GM19455 (cell line): ENCODE results near the gene LRG1.
"Not testable (repeated sequence)": the region's sequence is repeated elsewhere in the genome, so short reads cannot be mapped to it uniquely, and the experiment has no call there.

Experiments
- ATAC-seq: cut with Tn5 transposase; IDR thresholded peaks from one replicate; pipeline ENCODE4 v1.9.1; 2021; ENCODE audit not compliant: unreplicated experiment

Gene LRG1

DNA sequence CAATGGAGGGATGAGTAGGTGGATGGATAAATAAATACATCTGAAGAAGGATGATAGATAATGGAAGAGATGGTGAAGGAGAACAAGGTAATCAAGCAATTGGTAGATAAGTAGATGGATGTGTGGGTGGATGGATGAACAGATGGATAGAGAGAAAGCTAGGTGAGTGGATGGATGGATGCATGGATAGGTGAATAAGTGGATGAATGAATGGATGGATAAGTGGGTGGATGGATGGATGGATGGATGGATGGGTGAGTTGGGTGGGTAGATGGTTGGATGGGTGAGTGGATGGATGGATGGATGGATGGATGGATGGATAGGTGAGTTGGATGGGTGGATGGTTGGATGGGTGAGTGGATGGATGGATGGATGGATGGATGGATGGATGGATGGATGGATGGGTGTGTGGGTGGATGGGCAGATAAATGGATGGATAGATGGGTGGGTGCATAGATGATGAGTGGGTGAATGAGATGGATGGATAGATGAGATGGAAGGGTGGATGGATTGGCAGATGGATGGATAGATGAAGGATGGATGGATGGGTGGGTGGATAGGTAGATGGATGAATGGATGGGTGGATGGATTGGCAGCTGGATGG, 13.4 kb upstream of the LRG1 start:
- no peak for ATAC-seq

DNA sequence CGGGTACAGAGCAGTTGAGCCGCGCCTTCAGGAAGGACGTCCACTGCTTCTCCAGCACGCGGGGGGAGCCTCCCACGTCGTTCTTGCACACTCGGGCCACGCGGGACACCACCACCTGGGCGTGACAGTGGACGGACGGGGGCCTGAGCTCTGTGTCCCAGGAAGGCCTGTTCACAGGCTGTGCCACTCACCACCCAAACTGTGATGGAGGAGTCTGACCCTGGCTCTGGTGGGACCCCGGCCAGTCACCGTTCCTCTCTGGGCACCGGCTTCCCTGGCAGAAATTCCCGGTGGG, 12.6 kb upstream of the LRG1 start:
- ATAC-seq: no peak

DNA sequence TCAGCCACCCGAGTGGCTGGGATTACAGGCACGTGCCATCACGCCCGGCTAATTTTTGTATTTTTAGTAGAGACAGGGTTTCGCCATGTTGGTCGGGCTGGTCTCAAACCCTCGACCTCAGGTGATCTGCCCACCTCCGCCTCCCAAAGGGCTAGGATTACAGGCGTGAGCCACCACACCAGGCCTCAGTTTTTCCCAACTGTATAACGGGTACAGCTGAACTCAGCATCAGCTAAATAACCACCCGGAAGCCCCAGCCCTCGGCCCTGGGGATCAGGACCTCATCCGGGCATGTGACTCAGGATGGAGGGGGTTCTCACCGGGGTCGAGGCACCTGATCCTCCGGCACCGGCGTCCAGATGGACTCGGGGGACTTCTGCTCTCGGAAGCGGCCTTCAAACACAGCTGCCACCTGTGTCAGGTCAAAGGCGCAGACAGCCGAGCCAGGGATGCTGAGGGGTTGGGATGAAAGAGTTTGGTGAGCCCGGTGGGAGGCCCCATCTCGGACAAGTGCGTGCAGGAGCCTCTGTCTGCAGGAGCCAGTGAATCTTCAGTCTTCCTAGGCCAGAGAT, 10.7 kb upstream of the LRG1 start:
- no peak for ATAC-seq

DNA sequence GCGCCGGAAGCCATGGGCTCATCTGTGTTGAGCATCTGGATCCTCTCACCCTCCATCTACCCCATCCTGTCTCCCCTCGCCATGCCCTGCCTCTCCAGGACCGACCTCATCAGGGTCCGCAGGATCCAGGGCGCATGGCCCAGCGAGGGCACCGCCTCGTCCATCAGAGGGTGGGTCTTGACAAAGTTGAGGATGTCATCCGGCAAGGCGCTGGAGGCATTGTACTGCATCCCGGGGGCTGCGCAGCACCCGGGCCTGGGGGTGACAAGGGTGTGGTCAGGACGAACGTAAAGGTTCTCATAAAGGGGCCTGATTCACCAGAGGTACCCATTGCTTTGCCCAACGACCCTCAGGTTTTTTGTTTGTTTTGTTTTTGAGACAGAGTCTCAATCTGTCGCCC, 10.2 kb upstream of the LRG1 start:
- no peak for ATAC-seq

DNA sequence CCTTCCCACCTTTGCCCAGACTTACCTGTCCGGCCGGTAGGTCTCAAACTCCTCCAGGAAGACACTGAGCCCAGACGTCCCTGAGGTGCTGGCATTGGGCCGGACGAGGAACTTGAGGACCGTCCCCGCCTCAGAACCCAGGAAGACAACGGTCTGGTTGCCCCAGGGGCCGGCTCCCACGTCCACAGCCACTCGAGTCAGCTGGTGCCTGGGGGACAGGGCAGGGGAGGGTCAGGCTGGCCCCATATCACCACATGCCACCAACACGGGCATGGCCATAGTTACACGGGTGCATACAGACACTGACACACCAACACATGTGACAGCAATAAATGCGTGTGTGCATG, 8.4 kb upstream of the LRG1 start:
- ATAC-seq: no peak

DNA sequence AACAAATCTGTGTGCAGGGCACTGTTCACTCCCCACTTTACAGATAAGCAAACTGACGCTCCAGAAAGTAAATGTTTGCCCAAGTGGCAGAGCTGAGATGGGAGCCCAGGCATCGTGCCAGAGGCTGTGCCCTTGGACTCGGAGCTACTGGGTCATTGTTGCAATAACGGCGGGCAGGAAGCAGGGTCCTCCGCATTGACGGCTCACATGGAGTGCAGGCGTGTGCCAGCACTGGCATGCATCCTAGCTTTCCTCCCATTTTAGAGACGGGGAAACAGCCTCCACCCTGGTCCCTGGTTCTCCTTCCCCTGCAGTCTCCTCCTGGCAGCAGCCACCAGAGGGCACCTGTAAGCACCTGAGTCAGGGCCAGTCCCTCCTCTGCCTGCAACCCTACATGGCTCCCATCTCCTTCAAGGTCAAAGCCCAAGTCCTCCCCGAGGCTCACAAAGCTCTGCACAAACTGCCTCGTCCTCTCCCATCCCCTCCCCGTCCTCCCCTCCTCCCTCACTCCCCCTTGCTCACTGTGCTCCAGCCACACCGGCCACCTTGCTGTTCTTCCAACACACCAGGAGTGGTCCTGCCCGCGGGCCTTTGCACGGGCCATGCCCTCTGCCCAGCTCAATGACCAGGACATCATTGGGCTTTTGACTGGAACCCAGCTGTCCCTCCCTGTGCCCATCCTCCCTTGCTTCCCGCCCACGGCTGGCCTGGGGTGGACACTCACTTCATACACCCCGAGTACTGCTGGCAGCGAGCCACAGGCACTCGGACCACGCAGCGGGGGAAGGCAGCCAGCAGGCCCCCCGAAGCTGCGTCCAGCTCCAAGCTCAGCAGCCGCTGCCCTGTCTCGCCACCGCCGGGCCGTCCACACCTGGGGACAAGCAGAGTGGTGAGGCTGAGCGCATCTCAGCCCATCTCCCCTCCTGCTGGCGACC, 7.7 kb upstream of the LRG1 start:
- no peak for ATAC-seq

DNA sequence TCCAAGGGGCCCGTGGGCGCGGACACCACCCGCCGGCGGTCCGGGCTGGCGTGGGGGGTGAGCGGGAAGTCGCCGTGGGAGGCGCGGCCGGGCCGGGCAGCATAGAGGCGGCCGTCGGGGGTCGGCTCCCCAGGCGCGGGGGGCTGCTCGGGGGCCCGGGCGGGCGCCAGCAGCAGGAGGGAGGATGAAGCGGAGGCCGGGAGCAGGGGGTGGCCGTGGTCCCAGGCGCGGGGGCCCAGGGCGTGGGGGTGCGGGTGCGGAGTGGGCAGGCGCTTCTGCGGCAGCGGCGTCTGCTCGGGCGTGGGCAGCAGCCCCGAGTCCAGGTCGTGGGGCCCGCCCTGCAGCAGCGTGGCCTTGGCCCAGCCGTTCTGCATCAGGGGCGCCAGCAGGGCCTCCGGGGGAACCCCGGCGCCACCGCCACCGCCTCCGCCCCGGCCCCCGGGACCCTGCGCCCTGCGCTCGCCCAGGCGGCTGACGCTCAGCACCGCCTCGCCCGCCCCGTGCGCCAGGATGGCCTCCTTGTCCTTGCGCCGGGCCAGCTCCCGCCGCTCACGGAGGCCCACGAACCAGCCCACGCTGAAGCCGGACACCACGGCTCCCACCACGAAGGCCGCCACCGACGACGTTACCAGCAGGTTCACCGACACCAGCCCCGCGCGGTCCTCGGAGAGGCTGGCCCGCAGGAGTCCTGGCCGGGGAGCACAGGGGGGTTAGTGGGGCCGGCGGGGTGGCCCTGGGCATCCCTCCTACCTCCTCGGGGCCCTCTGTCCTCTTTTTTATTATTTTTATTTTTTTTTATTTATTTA, 4.2 kb upstream of the LRG1 start:
- ATAC-seq: no peak

DNA sequence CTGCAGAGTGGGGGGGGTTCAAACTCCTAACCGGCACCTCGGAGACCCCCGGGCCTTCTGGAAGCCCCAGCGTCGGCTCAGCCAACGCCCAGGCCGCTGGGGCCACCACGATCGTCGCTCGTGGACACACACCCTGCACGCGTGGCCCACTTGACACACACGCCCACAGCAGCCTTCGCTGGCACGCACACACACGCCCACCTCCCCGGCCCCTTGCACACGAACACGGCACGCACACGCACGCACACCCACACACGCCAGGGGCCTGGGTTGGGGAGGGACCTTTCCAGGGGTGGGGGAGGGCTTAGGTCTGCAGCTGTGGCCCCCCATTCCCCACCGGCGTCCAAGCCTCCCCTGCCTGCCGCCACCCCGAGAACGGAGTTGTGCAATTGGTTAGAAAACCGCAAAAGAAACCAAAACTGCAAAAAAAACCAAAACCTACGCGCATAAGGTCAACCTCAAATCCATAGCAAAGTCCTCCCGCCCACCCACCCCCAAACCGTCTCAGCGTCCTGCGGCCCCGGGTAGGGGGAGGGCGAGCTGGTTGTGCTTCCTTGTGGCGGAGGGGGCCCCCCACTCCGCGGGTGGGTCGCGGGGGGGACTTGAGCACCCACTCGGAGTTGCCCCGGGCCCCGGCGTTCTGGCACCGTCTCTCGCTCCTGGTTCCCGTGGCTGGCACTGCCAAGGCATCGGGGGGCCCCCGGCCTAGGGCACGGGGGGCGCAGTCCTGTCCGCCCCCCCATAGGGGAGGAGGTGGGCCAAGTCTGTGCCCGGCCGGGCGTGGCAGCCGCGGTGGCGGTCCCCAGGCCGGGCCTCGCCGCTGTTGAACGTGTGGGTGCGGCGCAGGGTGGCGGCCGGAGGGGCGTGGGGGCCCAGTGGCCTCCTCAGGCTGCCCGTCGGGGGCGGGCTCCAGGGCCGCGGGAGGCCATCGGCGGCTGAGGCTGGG, 3.3 kb upstream of the LRG1 start:
- no peak for ATAC-seq

DNA sequence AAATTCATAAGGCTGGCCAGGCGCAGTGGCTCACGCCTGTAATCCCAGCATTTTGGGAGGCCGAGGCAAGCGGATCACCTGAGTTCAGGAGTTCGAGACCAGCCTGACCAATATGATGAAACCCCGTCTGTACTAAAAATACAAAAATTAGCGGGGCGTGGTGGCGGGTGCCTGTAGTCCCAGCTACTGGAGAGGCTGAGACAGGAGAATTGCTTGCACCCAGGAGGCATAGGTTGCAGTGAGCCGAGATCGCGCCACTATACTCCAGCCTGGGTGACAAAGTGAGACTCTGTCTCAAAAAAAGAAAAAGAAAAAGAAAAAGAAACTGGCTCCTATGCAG, 1.9 kb upstream of the LRG1 start:
- ATAC-seq: not testable (repeated sequence)

DNA sequence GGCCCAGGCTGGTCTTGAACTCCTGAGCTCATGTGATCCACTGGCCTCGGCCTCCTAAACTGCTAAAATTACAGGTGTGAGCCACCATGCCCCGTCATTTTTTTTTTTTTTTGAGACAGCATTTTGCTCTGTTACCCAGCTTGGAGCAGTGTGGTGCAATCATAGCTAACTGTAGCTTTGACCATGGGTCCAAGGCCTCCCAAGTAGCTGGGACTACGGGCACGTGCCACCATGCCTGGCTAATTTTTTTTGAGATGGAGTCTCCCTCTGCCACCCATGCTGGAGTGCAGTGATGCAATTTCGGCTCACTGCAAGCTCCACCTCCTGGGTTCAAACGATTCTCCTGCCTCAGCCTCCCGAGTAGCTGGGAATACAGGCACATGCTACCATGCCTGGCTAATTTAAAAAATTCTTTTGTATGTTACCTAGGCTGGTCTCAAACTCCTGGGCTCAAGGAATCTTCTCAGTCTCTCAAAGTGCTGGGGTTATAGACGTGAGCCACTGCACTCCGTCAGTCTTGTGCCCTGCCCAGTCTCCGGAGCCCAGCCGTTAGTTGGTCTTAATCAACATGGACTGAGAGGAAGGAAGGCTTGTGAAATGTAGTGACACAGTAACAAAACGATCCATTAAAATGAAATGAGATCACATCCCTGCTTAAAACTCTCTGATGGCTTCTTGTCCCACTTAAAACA, 1.4 kb upstream of the LRG1 start:
- ATAC-seq: no peak

DNA sequence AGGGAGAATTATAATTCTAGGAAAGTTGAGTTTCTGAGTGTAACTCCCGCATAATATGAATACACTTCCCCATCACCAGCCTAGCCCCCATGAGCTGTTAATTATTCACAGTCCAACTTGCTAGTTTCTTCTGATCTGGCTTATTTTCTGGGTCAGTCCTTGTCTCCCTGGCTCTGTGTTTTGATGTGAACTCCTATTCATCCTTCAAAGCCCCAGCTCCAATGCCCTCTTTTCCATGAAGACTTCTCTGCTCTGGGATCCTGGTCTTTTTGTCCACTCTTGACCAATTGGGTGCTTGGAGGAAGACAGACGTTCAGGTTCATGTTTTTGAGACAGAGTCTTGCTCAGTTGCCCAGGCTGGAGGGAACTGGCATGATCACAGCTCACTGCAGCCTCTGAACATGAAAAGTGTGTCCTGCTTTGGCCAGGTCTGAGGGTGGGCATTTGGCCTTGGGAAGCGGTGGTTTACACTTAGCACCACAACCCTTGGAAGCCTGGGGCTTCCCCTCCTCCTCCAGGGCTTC, 605 bp downstream of the LRG1 start:
- no peak for ATAC-seq

DNA sequence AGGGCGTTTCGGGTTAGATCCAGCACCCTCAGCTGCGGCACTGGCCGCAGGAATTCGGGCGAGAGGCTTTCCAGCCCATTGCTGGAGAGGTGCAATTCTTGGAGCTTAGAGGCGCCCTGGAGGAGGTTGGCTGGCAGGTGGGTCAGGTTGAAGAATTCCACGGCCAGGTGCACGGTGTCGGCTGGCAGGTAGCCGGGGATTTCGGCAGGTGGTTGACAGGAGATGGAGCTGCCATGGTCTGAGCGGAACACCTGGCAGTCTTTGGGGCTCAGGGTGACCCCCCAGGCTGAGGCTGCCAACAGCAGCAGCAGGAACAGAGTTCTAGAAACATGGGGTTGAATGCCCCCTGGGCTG, 1.3 kb downstream of the LRG1 start:
- ATAC-seq: no peak

DNA sequence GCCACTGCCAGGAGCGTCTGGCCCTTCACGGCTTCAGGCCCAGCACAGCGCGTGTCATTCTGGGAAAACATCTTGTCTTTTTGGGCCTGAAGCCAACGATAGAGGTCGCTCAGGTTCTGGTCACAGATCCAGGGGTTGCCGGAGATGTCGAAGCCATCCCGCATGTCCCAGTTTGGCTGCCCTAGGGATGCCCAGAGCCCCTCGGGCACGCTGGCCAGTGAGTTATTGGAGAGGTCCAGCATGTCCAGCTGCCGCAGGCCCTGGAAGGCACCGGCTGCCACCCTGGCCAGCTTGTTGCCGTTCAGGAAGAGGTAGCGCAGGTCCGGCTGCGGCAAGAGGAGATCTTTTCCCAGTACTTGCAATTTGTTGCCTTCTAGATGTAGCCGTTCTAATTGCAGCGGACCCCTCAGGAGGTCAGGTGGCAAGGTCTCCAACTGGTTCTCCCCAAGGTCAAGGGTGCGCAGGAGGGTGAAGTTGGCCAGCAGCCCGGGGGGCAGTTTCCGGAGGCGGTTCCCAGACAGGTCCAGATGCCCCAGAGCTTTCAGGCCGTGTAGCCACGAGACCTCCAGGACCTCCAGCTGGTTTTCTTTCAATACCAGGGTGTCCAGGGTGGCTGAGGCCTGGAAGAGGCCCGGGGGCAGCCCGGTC, 1.8 kb downstream of the LRG1 start:
- no peak for ATAC-seq

DNA sequence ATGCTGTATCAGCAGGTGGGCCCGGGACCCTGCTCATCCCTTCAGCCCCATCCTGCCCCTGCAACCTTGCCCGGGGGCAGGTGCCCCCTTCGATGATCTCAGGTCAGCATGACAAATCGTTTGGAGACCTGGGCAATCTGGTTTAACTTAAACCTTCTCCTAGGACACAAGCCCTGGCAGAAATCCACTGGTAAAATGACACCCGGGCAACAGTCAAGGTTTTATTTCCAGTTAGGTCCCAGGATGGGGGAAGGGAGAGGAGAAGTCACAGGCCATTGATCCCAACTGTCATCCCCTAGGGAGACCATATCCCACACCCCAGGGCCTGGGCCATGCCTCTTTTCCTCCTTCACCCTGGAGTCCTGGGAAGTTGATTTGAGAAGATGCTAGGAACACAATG, 3.0 kb downstream of the LRG1 start:
- no peak for ATAC-seq

DNA sequence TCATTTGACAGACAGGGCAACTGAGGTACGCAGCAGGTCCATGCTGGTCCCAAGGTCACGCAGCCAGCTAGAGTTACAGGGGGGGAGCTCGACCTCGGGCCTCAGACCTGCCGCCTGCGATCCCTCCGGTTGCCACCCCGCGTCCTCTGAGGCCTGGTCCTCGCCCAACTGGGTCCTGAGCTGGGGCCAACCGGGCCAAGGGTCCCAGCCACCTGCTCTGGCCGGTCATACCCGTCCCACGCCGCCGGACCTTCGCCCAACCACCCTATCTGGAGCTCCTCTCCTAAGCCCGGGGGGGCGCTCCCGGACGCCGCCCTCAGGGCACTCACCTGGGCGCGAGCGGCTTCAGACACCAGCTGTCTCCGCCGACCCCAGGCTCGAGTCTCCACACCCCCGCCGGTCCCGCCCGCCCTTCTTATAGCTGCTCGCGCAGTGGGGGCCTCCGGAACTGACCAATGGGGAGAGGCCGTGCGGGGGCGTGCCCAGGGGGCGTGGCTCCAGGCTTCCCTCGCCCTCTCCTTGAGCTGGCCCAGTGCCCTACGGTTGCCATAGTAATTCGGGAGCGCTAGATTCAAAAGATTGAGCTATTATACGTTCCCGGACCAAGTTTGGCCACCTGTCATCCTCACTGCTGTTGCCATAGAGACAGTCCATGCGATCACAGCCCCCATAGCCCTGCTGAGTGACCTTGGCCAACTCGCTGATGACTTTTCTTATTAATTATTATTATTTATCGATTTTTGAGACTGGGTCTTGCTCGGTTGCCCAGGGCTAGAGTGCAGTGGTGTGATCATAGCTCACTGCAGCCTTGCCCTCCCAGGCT, 4.8 kb downstream of the LRG1 start, which contains the start of gene PLIN5:
Gene PLIN5 (minus strand): TSS at position 389 of the 823 bp plus-strand sequence. CDS start 1,150 bp downstream, outside the sequence.
- ATAC-seq: no peak

DNA sequence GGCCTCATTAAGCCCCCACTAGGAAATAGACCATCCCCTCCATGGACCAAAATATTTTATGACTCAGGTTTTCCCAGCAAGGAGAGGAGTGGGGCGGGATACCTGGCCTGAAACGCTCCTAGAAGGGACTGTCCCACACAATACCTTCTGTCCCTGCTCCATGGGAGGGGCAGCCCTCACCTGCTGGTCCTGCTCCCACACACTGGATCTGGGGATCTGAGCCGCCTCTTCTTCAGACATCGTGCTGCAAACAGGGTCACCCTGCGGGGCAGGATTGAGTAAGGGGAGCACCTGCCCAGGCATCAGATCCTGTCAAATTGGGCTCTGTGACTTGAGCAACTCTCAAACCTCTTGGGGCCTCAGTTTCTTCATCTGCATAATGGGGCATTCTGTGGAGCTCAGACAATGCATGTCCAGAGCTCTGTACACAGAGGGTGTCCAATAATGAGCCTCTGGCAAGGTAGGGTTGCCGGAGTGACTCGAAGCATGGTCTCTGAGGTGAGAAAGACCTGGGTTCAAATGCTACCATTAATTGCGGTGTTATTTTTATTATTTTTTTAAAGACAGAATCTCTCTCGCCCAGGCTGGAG, 5.9 kb downstream of the LRG1 start:
- ATAC-seq: no peak

DNA sequence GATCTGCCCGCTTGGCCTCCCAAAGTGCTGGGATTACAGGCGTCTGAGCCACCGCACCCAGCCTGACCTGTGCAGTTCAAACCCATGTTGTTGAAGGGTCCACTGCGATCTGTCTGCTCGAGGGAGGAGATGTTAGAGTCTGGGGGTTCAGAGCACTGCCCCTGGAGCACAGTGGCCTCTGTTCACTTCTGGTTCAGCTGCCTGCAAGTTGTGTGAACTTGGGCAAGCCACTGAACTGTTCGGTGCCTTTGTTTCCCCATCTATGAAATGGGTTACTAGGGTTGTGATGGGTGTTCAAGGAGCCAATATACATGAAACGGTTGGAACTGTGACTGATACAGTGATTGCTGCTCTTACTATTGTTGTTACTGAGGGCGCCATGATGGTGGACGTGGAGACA, 6.5 kb downstream of the LRG1 start:
- no peak for ATAC-seq

DNA sequence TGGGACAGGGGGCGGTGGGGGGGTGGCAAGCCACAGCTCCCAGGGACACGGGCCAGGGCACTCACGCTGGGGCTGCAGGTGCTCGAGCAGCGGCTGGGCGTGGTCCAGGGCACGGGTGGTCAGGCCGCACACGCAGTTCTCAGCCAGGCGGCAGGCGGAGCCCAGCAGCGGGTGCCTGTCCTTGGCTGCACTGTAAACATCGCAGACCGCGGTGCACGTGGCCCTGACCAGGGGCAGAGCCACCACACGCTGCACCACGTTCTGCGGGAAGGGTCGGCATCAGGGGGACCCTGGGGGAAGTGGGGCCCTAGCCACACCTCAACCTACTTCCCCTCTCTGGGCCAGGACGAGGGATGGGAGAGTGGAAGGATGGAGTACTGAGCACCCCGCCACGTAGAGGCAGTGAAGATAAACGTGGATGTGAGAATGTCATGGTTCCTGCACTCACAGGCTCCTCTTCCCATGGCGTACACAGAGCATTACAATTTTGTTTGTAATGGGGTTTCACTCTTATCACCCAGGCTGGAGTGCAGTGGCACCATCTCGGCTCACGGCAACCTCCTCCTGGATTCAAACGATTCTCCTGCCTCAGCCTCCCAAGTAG, 8.2 kb downstream of the LRG1 start:
- ATAC-seq: no peak
